Mucosa of rectum (tissue), 2 donors: ENCODE results near the gene CDH13.

ENCODE experiments used
- H3K27ac ChIP-seq, 2 donors: one replicate each; pipeline ENCODE4 v1.7.0; 2013; ENCODE audit warnings: inconsistent platforms in 2 of 2, low read depth in 2 of 2, low read length in 2 of 2
- H3K27me3 ChIP-seq, 2 donors: one replicate each; pipeline ENCODE4 v1.7.0; 2013; ENCODE audit warnings: low read length in 2 of 2; ENCODE audit not compliant: control insufficient read depth in 2 of 2, insufficient read depth in 2 of 2
- H3K36me3 ChIP-seq, 2 donors: one replicate each; pipeline ENCODE4 v1.7.0; 2013; ENCODE audit warnings: low read length in 2 of 2; ENCODE audit not compliant: control insufficient read depth in 2 of 2, insufficient read depth in 2 of 2
- H3K4me1 ChIP-seq, 2 donors: one replicate each; pipeline ENCODE4 v1.7.0; 2013; ENCODE audit warnings: low read length in 2 of 2, mild to moderate bottlenecking in 1 of 2; ENCODE audit not compliant: control insufficient read depth in 2 of 2, insufficient read depth in 2 of 2
- H3K4me3 ChIP-seq, 2 donors: one replicate each; pipeline ENCODE4 v1.7.0; 2013; ENCODE audit warnings: low read length in 2 of 2
- H3K9ac ChIP-seq, 2 donors: one replicate each; pipeline ENCODE4 v1.7.0; 2013; ENCODE audit warnings: low read length in 2 of 2, low read depth in 1 of 2, mild to moderate bottlenecking in 1 of 2
- H3K9me3 ChIP-seq, 2 donors: one replicate each; pipeline ENCODE4 v1.7.0; 2013; ENCODE audit warnings: low read length in 2 of 2; ENCODE audit not compliant: control insufficient read depth in 2 of 2
- donor health status: healthy.
- donor health status: Normal muscosa, but diverticular disease.

CDH13 gene

GRCh38 chr16:83769397-83770008 lies 1142.7 kb downstream of the CDH13 start:
- no peaks in the 10 kb centered on the region for H3K36me3 ChIP-seq
- H3K27ac ChIP-seq = no peak overlapping the region
- no peaks in the 10 kb centered on the region for H3K9me3 ChIP-seq
- H3K9ac ChIP-seq = no peak overlapping the region
- no peaks in the 10 kb centered on the region for H3K27me3 ChIP-seq
- H3K4me1 ChIP-seq = no peaks in the 10 kb centered on the region
- no peak overlapping the region for H3K4me3 ChIP-seq

GRCh38 chr16:83771306-83771942 lies 1144.7 kb downstream of the CDH13 start:
- no peak overlapping the region for H3K4me3 ChIP-seq
- H3K27me3 ChIP-seq = no peaks in the 10 kb centered on the region
- H3K27ac ChIP-seq = no peak overlapping the region
- no peaks in the 10 kb centered on the region for H3K36me3 ChIP-seq
- H3K9me3 ChIP-seq = no peaks in the 10 kb centered on the region
- no peak overlapping the region for H3K9ac ChIP-seq
- H3K4me1 ChIP-seq = no peaks in the 10 kb centered on the region

- no peaks in the 10 kb centered on the region for H3K36me3 ChIP-seq
- H3K4me1 ChIP-seq = no peaks in the 10 kb centered on the region
- H3K27me3 ChIP-seq = no peaks in the 10 kb centered on the region
- H3K9me3 ChIP-seq = no peaks in the 10 kb centered on the region
- no peak overlapping the region for H3K9ac ChIP-seq
- H3K27ac ChIP-seq = no peak overlapping the region
- H3K4me3 ChIP-seq = no peak overlapping the region
Observed at GRCh38 chr16:83772806-83773205, 1146.0 kb downstream of the CDH13 start.

- Histone ChIP-seq H3K36me3 (no peaks in the 10 kb centered on the region), H3K9ac (no peak overlapping the region), H3K27ac (no peak overlapping the region), H3K9me3 (no peaks in the 10 kb centered on the region), H3K4me1 (no peaks in the 10 kb centered on the region), H3K27me3 (no peaks in the 10 kb centered on the region), H3K4me3 (no peak overlapping the region)
Observed at GRCh38 chr16:83774066-83774465, 1147.3 kb downstream of the CDH13 start.

GRCh38 chr16:83776944-83777343 lies 1150.2 kb downstream of the CDH13 start:
- Histone ChIP-seq H3K4me3 (no peak overlapping the region), H3K27me3 (no peaks in the 10 kb centered on the region), H3K36me3 (no peaks in the 10 kb centered on the region), H3K9ac (no peak overlapping the region), H3K27ac (no peak overlapping the region), H3K9me3 (no peaks in the 10 kb centered on the region), H3K4me1 (no peaks in the 10 kb centered on the region)

GRCh38 chr16:83779886-83780285 lies 1153.1 kb downstream of the CDH13 start:
- Histone ChIP-seq H3K9ac (no peak overlapping the region), H3K4me1 (no peaks in the 10 kb centered on the region), H3K27ac (no peak overlapping the region), H3K27me3 (no peaks in the 10 kb centered on the region), H3K4me3 (no peak overlapping the region), H3K9me3 (no peaks in the 10 kb centered on the region), H3K36me3 (no peaks in the 10 kb centered on the region)

- H3K9me3 ChIP-seq = no peaks in the 10 kb centered on the region
- H3K9ac ChIP-seq = no peak overlapping the region
- H3K4me3 ChIP-seq = no peak overlapping the region
- no peaks in the 10 kb centered on the region for H3K27me3 ChIP-seq
- no peaks in the 10 kb centered on the region for H3K4me1 ChIP-seq
- no peaks in the 10 kb centered on the region for H3K36me3 ChIP-seq
- no peak overlapping the region for H3K27ac ChIP-seq
Observed at GRCh38 chr16:83785455-83785854, 1158.7 kb downstream of the CDH13 start.

- H3K4me1 ChIP-seq = no peaks in the 10 kb centered on the region
Observed at GRCh38 chr16:83789642-83790401, 1163.1 kb downstream of the CDH13 start.

GRCh38 chr16:83791916-83792315 lies 1165.1 kb downstream of the CDH13 start:
- Histone ChIP-seq H3K36me3 (no peaks in the 10 kb centered on the region), H3K4me3 (no peak overlapping the region), H3K9ac (no peak overlapping the region), H3K27ac (no peak overlapping the region), H3K9me3 (no peaks in the 10 kb centered on the region), H3K27me3 (peaks cover 0 to 3% of the 10 kb centered on the region in 2 donors), H3K4me1 (no peaks in the 10 kb centered on the region)

More at GRCh38 chr16:83789642-83790401, 1163.1 kb downstream of the CDH13 start:
- H3K27me3 ChIP-seq = no peaks in the 10 kb centered on the region
- H3K36me3 ChIP-seq = no peaks in the 10 kb centered on the region
- no peak overlapping the region for H3K9ac ChIP-seq
- no peaks in the 10 kb centered on the region for H3K9me3 ChIP-seq
- H3K27ac ChIP-seq = no peak overlapping the region
- no peak overlapping the region for H3K4me3 ChIP-seq

GRCh38 chr16:83792391-83792790 lies 1165.6 kb downstream of the CDH13 start:
- H3K4me1 ChIP-seq = no peaks in the 10 kb centered on the region
- peaks cover 0 to 3% of the 10 kb centered on the region in 2 donors for H3K27me3 ChIP-seq
- H3K9ac ChIP-seq = no peak overlapping the region
- no peaks in the 10 kb centered on the region for H3K36me3 ChIP-seq
- H3K9me3 ChIP-seq = no peaks in the 10 kb centered on the region
- H3K27ac ChIP-seq = no peak overlapping the region
- no peak overlapping the region for H3K4me3 ChIP-seq
